GM12875 (cell line): ENCODE results near the gene ARSB.

Source experiments
- H3K4me3 ChIP-seq: one replicate; pipeline ENCODE4 v1.5.1; 2011; ENCODE audit warnings: low read depth, low read length, control low read depth
- TF ChIP-seq, protein P1 (sequence below): IDR thresholded peaks from 2 replicates; pipeline ENCODE4 v1.5.1; 2011; ENCODE audit warnings: low read depth, mild to moderate bottlenecking, control low read depth, inconsistent platforms, low read length, moderate library complexity, borderline replicate concordance; ENCODE audit not compliant: insufficient read depth

ARSB gene

DNA sequence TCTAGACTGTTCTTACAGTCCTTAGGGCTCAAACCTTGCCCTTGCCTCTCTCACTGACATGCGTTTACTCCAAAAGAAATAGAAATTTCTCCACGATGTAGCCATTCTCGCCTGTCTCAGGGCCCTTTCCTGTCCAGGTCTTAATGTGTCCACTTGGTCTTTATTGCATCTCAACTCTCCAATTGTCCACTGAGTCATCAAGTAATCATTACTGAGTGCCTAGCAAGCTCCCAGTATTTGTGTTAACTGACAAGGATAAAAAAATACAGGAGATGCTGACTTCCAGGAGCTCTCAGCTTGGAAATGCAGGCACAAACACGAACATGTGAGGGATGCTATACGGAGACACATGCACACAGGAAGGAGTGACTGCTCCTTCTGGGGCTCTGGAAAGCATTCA is 147.3 kb downstream of the ARSB start:
- TF ChIP-seq, protein P1, sequence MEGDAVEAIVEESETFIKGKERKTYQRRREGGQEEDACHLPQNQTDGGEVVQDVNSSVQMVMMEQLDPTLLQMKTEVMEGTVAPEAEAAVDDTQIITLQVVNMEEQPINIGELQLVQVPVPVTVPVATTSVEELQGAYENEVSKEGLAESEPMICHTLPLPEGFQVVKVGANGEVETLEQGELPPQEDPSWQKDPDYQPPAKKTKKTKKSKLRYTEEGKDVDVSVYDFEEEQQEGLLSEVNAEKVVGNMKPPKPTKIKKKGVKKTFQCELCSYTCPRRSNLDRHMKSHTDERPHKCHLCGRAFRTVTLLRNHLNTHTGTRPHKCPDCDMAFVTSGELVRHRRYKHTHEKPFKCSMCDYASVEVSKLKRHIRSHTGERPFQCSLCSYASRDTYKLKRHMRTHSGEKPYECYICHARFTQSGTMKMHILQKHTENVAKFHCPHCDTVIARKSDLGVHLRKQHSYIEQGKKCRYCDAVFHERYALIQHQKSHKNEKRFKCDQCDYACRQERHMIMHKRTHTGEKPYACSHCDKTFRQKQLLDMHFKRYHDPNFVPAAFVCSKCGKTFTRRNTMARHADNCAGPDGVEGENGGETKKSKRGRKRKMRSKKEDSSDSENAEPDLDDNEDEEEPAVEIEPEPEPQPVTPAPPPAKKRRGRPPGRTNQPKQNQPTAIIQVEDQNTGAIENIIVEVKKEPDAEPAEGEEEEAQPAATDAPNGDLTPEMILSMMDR = no peak
- no peak overlapping the region for H3K4me3 ChIP-seq

- no peak overlapping the region for H3K4me3 ChIP-seq
- TF ChIP-seq, protein P1 = no peak
Observed at GRCh38 chr5:78835176-78835575, 149.9 kb downstream of the ARSB start.

DNA sequence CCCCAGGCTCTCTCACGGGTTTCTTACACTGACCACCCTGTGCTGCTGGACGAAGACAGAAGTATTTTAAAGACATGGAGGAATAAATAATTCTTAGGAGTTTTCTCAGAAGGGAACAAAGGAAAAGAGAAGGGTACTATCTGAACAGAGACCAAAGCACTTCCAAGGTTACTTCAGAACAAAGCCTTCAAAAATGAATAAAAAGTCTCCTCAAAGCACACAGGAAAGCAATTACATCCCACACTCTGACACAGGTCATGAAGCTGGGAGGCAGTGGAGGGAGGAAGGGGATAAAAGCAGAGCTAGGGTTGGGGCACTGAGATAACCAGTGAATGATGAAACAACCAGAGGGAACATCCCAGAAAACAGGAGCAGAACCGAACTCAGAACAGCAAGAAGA is 151.8 kb downstream of the ARSB start:
- TF ChIP-seq, protein P1 = no peak

DNA sequence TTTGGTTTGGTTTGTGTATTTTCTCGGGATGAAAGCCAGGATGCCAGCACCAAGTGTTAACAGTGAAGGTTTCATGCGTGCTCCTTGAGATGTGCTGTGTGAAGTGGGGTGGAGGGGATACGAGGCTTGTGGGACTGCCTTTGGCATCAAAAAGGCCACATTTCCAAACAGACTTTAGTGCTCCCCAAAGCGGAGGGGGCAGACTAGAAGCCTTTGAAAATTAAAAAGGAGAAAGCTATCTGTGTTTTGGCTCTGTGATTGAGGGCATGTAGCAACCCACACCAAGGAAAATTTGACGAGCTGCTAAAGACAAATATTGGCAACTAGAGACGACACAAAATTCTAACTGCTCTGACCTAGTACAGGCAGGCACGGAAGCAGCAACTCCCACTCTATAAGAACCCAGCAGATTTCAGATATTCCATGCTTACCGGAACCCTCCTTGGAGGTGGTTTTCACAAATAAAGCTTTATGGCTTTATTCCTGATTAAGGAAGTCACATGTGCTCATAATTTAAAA is 154.5 kb downstream of the ARSB start:
- H3K4me3 ChIP-seq = no peak overlapping the region
- TF ChIP-seq, protein P1 = no peak

More for the DNA sequence above, 151.8 kb downstream of the ARSB start:
- no peak overlapping the region for H3K4me3 ChIP-seq

DNA sequence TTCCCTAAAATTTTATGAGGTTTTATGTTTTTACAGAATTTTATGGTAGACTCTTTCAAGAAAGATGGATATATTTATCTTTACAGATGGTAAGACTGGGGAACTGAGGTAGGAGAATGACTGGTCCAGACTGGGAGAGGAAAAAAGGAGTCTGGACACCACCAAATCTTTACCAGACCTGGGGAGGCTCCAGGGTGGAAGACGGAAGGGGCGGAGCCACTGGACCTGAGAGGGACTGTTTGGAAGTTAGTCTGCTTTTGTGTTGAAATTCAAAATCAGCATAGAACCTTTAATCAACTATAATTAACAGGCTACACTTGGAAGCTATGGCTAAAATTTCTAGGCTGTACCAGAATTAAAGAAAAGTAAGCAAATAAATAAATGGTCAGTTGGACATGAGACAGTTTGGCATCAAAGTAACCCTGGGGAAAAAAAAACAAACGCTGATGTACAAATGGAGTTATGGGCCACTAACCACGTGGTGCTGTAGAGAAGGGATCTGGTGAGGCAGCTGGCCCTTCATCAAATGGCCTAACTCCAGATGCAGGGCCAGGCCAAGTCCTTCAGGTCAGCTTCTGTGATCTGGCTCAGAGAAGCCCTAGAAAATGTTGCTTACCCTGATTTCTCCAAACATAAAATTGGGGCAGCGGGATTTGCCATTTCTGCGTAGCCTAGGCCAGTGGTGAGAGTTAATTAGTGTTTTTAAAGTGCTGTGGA is 155.1 kb downstream of the ARSB start:
- H3K4me3 ChIP-seq = no peak overlapping the region
- TF ChIP-seq, protein P1 = no peak

DNA sequence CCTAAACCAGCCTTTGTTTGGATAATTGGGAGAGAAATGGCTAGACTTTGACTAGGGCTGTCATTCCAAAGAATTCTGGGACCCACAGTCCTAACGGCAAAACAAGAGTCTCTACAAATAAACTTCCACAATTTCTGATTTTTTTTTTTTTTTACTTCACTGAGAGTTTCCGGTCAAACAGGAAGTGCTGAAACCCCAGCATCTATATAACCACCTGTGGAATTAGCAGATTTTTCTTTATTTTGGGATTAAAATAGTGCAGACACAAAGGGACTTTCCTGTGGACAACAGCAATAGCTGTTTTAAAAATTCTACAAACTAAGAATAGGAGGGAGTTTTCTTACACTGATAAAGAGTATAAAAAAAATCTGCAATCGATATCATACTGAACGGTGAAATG is 157.4 kb downstream of the ARSB start:
- TF ChIP-seq, protein P1 = no peak
- no peak overlapping the region for H3K4me3 ChIP-seq

DNA sequence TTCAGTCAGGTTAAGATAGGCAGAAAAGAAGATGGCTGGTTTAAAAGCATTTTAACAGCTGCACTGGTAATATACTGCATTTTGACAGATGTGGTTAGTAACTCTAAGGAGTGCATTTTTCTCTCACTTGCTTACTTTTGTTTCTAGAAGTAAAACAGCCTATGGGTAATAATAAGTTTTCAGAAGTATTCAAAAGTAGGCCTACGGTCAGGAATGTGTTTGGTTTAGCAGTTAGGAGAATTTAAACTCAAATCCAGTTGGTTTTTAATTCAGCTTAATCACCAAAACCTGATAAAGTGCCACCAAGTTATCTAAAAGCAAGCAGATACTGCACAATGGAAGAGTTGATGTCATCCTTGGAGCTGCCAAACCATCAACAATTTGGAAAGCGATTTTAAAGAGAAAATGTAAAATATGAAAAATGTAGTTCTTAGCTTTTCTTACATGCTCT is 160.3 kb downstream of the ARSB start:
- TF ChIP-seq, protein P1 = no peak
- H3K4me3 ChIP-seq = no peak overlapping the region
